Kidney glomerular epithelial cell (primary cell): ENCODE results near the gene INTS1.

ENCODE experiments used
- DNase-seq: peaks from one replicate; lab custom pipeline; 2025; lab: John Stamatoyannopoulos, UW

The INTS1 gene

GRCh38 chr7:1486571-1486970 lies 17.6 kb downstream of the INTS1 start:
- DNase-seq: no peak

GRCh38 chr7:1485156-1485555 lies 19.0 kb downstream of the INTS1 start:
- no peak for DNase-seq

- no peak for DNase-seq
Observed at GRCh38 chr7:1484569-1484968, 19.6 kb downstream of the INTS1 start.

GRCh38 chr7:1483536-1484505 lies 20.4 kb downstream of the INTS1 start:
- DNase-seq: no peak

GRCh38 chr7:1483079-1483478 lies 21.1 kb downstream of the INTS1 start:
- DNase-seq: no peak

- DNase-seq: no peak
Observed at GRCh38 chr7:1481300-1481699, 22.9 kb downstream of the INTS1 start.

- DNase-seq: no peak
Observed at GRCh38 chr7:1480670-1481069, 23.5 kb downstream of the INTS1 start.

- no peak for DNase-seq
Observed at GRCh38 chr7:1479287-1479686, 24.9 kb downstream of the INTS1 start.

- DNase-seq: no peak
Observed at GRCh38 chr7:1478480-1478879, 25.7 kb downstream of the INTS1 start.

- no peak for DNase-seq
Observed at GRCh38 chr7:1476859-1477258, 27.3 kb downstream of the INTS1 start.

- DNase-seq: no peak
Observed at GRCh38 chr7:1475991-1476390, 28.2 kb downstream of the INTS1 start.

GRCh38 chr7:1475393-1475792 lies 28.8 kb downstream of the INTS1 start:
- no peak for DNase-seq

- DNase-seq: no peak
Observed at GRCh38 chr7:1474736-1475135, 29.5 kb downstream of the INTS1 start.

- no peak for DNase-seq
Observed at GRCh38 chr7:1473864-1474512, 30.2 kb downstream of the INTS1 start.

- no peak for DNase-seq
Observed at GRCh38 chr7:1470901-1471300, 33.3 kb downstream of the INTS1 start.

- no peak for DNase-seq
Observed at GRCh38 chr7:1468643-1469298, 35.4 kb downstream of the INTS1 start.

- no peak for DNase-seq
Observed at GRCh38 chr7:1468203-1468602, 36.0 kb downstream of the INTS1 start.

- no peak for DNase-seq
Observed at GRCh38 chr7:1466524-1467271, 37.5 kb downstream of the INTS1 start.

GRCh38 chr7:1464694-1465093 lies 39.5 kb downstream of the INTS1 start:
- DNase-seq: no peak

- DNase-seq: no peak
Observed at GRCh38 chr7:1463676-1464223, 40.4 kb downstream of the INTS1 start.

- DNase-seq: no peak
Observed at GRCh38 chr7:1461646-1462375, 42.4 kb downstream of the INTS1 start.
